B cell (primary cell): ENCODE measurements around the gene SLC35F3.

Experiments
- CTCF ChIP-seq: fragments of 200-600 bp; IDR thresholded peaks from one replicate; pipeline ENCODE4 v1.8.0; 2022; ENCODE audit warnings: antibody characterized with exemption, mild to moderate bottlenecking
- EZH2 ChIP-seq: IDR thresholded peaks from 2 replicates; pipeline ENCODE4 v1.6.1; 2012; ENCODE audit warnings: borderline replicate concordance, low read depth, mild to moderate bottlenecking, moderate library complexity, low read length; ENCODE audit not compliant: insufficient read depth, poor library complexity, severe bottlenecking

- no peak for TF ChIP-seq EZH2
- no peak for TF ChIP-seq CTCF
Measured at GRCh38 chr1:234214911-234215892, 310.7 kb downstream of the SLC35F3 start.
